HG03354 (cell line): ENCODE data around the gene DOCK10.

ENCODE experiments used
- ATAC-seq: cut with Tn5 transposase; IDR thresholded peaks from one replicate; pipeline ENCODE4 v1.9.1; 2021; ENCODE audit warnings: mild to moderate bottlenecking; ENCODE audit not compliant: unreplicated experiment, poor library complexity, severe bottlenecking

The DOCK10 gene

DNA sequence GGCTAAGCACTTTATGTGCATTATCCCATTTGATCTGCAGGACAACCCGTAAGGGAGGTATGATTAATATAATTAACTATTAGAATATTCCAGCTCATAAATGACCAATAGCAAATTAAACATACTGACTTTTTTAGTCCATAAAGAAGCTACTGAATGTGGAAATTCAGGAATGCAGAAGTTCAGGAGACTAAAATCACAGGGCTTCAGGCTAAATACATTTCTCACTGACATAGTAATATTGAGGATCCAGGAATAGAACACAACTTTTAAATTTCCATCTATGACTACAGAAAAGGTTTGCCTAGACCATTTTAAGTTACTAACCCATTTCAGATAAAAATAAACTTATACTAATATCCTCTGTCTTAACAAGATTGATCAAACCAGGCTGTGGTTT is 228.7 kb downstream of the DOCK10 start:
- ATAC-seq = no peak

DNA sequence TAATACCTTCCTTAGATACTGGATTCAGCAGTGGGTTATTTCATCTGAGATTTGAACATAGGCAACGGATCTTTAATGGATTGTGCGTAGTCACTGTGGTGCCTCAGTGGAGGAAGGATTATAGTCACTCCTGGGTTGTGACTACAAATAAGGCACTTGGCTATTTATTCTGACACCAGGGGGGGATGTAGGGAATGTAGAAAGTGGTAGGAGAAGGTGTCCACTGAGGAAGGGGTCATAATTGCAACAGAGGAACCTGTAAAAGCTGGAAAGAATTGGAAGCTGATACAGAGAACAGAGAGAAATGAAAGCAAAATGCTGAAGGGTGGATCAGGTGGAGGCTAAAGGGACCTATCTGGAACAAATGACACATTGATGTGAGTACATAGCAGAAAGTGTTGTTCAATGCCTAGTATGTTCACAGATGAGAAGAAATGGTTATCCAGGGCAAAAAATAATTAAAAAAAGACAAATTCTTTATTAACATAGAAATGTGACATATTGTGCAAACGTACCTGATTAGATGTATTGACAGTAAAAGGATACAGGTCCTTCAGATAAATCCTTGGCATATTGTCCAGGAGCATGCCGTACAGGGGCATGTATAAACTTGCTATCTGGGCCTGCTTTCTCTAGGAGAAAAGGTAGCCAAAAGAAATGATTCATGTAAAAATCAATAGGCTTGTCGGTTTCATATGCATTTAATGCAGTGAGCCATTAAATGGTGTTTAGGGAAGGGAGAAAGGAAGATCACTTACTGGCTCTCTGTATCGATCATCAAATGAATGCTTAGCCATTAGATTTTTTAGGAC is 234.9 kb downstream of the DOCK10 start:
- ATAC-seq = no peak

DNA sequence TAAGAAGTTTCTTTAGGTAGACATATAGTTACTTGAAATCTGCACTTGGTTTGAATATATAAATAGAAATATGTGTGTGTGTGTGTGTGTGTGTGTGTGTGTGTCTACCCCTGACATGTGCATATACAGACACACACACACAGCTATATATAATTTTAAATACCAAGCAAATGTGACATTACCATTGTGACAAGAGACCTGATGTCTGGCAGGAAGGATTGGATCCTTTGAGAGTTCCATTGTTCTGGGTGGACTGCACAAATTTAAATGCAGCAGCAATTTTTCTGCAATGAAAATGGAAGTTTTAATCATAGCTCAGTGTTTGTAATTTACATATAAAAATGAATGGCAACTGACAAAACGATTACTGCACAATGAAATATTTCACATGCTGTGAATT is 238.3 kb downstream of the DOCK10 start:
- no peak for ATAC-seq

DNA sequence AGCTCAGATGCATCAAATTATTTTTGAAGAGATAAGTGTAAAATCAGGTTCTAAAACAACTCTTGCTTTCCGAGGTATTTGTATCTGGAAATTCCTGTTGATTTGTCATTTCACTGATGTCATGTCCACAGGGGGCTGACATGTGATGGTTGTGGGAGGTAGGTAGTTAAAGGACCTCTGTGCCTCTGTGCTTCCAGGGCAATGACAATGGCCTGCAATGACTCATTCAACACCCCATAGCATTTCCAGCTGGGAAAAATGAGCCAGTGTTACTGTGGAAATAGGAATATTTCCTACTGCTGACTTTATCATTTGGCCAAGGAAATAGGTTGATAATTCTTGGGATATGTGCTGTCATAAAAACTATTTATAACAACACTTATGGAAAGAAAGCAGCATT is 239.9 kb downstream of the DOCK10 start:
- no peak for ATAC-seq

DNA sequence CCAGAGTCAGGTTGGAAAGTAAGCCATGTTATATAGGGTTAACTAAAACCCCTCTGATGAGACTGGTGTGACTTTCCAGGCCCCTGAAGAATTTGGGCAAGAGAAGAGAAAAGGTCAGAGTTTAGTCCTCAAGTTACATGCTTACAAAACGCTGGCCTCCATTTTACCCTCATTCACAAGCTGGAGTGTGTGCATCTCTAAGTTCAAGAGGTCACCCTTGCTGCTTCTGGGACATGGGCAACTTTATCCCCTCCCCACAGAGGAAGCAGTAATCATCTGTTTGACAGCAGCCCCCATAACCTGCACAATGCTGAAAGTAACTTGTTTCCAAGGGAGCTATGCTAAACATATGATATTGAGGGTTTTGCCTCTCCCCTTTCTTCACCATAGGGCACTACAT is 240.9 kb downstream of the DOCK10 start:
- ATAC-seq = no peak

DNA sequence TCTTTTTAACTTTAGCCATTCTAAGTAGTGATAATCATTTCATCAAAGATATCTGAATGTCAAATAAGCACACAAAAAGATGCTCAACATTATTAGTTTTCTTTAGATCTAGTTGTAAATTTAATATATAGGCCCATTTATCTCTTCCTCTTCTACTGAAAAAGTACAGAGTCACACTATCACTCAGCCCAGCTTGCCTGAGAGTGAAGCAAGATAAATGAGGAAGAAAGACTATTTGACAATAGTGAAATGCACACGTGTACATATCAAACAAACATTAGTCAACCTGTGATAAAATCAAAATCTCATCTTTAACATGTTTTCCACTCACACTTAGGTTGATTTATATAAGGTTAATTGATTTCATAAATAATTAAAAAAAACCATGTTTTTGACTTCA is 242.6 kb downstream of the DOCK10 start:
- ATAC-seq = no peak

DNA sequence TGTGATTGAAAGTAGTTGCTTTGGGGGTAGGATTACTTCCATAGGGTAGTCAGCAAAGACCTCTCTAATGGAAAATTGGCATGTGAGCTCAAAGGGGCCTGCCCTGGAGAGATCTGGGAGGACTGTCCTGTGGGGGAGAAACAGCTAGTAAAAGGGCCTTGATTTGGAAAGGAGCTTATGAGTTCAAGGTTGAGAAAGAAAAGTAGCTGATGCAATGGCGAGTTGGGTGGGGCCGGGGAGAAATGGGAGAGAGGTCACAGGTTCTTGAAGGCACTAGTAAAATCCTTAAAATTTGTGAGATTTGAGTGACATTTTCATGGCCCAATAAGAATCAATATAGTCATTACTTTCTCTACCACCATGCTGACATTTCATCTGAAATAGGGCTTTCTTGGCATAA is 244.1 kb downstream of the DOCK10 start:
- ATAC-seq = no peak

DNA sequence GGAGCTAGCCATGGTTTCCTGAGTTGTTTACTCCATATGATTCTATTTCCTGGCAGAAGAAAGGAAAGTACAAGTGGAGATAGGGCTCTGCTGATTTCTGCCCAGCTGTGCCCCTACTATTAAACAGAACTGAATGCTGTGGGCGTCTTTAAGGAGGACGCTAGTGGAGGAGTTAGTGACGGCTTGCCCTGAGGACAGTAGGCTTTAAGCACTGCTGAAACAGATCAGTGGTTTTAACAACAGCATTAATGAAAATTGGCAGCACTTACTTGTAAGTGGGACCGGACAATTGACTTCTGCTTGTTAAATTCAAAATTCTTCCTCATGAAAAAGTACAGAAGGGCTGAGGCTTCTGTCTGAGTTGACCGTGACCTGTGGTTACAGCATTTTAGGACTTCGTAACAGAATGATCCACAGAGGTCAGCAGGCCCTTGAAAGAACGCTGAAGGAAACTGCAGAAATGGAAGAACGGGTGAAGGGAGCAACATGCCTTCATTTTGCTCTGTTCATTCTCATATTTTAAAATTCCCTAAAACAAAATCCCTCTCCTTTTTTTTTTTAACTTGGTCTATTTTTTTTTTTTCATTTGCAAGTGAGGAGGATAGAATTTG is 245.5 kb downstream of the DOCK10 start:
- no peak for ATAC-seq

DNA sequence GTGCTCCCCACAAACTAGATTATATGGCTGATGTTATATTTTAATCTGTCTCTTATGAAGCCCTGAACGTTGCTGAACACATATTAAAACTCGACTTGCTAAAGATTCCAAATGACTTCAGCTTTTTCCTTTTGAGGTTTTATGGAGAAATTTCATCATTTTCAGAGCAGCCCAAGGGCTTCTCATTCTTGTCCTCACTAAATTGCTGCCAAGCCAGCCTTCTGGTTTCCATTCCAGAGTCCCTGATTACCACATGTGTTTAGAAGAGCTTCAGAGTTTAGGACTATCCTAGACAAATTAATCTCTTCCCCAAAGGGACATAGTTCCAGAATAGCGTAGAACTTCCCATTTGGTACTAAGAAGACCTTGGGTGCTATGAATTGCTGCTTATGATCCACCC is 248.3 kb downstream of the DOCK10 start:
- no peak for ATAC-seq

DNA sequence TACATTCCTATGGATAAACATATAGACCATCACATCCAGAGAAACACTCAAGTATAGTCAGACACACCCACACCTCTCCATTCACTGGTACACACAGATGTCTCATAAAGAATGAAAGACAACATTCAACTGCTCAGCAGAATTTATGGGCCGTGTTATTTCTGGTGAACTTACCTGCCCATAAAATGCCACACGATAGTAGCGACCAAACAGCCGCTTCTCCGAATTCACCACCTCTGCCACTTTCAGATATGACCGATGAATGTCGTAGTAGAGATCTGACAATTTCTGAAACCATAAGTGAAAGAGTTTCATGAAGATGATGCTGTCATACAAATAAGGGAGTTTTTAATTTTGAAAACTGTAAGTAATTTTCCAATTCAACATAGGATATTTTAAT is 255.4 kb downstream of the DOCK10 start:
- ATAC-seq = no peak

DNA sequence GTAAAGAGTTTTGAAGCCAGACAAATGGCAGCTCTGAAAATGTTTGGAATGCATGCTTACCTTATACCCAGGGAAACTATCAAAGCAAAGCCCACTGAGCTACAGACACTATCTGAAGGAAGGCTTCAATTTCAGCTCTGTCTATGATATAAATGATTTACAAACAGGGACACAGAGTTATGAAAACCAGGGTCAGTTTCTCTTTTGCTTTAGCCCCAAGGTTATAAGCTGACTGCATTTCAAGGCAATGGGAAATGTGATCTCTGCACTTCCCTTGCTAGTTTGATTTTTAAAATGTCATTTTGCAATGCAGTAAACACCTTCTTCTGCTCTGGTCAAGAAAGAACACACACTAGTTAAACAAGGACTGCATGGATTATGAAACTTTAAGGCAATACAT is 260.9 kb downstream of the DOCK10 start:
- ATAC-seq = peak; percentile 78

DNA sequence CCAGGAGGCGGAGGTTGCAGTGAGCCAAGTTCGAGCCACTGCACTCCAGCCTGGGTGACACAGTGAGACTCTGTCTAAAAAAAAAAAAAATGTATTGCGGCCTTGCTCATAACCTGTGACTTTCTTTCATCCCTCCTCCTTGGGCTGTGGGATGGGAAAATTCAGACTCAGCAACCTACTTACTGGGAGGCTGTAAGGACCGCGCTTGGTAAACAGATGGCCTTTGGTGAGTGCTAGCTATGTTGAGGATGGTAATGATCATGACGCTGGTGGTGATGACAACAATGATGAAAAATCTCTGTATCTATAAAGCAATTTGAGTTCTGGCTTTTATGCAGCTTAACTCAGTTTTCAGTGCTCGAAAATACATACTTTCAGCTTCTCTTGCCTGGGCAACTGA is 261.4 kb downstream of the DOCK10 start:
- ATAC-seq = no peak

DNA sequence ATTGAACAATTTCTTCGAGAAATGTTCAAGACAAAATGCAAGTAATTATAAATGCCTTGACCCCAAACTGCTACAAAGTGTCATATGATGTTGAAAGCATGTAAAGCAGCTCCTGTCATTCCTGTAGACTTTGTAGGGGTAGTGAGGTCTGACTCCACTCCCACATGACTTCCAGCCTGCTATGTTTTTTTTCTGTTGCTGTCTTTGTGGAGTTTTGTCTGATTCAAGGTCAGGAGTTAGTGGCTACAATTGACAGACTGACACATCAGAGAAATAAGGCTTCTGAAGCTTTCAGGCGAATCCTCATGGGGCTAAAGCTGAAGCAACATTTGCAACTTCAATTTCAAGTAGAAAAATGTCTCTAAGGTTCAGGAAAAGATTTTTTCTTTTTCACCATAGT is 262.2 kb downstream of the DOCK10 start:
- no peak for ATAC-seq

DNA sequence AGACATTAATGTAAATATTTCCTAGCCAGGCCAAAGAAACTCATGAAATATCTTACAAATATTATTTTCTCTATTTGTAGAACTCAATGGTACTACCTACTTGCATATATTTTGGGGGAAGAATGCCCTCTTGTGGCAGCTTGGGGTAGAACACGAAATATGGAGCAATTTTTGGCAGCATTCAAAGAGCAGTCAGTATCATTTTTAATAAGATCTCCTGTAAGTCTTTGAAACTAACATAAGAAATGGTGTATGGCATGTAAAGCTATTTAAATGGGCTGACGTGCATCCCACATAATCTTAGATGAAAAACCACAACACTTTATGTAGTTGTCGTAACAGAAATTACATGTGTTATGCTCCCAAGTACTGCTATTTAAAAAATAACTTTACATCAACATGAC is 263.8 kb downstream of the DOCK10 start:
- peak; percentile 56 for ATAC-seq

DNA sequence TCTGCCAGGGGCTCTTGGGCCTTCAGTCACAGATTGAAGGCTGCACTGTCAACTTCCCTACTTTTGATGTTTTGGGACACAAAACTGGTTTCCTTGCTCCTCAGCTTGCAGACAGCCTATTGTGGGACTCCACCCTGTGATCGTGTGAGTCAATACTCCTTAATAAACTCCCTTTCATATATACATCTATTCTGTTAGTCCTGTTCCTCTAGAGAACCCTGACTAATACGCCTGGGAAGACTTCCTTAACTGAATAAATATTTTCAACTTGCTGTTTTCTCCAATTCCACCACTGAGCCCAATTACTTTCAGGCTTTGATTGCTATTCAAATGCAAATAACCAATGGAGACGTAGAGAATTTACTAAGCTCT is 264.7 kb downstream of the DOCK10 start:
- no peak for ATAC-seq

DNA sequence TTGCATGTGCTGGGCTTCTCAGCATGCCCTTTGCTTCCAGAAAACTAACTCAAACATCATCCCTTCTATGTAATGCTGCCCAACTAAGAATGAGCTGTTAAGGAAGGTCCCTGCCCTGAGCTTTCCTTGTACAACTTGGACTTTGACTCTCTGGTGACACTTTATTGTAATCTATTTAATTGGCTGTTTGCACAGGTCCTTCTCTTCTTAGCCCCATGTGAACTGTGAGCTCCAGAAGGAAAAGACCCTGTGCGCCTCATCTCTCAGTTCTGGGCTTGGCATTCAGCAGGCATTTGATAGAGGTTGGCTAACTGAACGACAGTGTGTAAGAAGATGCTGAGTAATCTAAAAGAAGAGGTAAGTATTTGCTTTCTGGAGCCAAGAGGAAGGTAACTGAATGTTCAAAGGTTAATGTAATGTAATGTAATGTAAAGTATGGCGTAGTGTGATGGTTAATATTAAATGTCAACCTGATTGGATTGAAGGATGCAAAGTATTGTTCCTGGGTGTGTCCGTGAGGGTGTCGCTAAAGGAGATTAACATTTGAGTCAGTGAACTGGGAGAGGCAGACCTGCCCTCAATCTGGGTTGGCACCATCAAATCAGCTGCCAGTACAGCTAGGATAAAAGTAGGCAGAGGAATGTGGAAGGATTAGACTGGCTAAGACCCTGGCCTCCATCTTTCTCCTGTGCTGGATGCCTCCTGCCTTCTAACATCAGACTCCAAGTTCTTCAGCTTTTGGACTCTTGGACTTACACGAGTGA is 265.3 kb downstream of the DOCK10 start:
- no peak for ATAC-seq

DNA sequence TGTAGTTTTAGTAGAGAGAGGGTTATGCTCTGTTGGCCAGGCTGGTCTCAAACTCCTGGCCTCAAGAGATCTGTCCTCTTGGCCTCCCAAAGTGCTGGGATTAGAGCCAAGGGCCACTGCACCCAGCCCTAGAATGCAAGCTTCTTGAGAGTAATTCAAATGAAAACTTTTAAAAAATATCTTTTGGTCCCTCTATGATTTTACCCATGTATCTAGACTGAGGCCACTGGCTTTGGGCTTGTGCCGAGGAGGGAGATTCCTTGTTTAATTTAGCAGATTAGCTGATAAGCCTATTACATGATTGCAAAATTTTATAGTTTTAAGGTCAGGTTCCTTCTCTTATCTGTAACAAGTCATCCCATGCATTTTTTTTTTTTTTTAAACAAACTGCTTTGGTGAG is 266.6 kb downstream of the DOCK10 start:
- ATAC-seq = no peak

DNA sequence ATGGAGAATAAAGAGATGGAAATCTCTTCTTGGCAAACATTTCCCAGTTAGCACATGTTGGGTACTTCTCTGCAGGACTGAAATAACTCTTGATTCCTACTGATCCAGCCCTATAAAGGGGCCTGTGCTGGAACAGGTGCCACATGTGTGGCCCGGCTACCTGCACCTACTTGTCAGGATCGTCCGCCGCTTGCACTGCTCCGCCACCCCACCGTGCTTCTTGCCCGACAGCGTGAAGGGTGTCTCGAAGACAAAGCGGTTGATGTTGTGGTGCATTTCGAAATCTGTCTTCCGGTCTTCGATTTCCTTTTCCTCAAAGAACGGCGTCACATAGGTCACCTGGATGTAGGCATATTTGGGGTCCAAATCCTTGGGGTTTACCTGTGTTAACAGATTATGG is 267.5 kb downstream of the DOCK10 start:
- no peak for ATAC-seq

DNA sequence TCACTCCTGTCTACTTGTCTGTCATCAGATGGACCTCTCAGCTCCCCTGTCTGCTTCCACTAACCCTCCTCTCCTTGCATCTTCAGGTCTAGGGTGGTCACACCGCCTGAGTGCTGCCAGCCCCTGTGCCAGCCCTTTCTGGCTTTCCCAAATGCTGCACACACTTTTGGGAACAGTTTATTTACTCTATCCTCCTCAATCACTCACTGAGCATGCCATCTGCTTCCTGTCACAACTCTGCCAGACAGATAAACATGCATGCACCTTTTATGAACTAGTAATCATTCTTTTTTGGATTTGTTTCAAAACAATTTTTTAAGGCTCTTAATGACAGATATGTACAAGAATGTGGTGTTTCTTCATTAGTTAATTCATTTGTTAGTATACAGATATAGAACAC is 269.8 kb downstream of the DOCK10 start:
- ATAC-seq = no peak

DNA sequence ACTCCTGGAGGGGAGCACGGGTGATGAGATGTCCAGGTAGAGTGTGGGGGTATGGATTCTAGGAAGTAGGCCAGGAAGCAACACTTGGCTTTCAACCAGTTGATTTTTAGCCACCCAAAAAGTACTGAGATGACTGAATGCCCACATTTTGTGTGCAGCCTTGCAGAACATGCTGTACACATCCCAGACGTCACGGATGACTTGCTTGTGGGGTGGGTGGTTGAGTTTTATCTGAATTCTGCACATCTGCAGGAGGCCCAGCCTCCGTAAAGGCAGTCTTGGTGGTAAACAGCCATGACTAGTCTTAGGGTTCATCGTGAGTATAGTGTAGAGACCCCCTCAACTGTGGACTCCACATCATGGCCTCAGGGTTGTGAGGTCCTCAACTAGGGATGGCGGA is 272.8 kb downstream of the DOCK10 start:
- peak; percentile 43 for ATAC-seq
